Neural cell (in vitro differentiated cells): ENCODE measurements around the gene SRP19. TPM values are rescaled to one million over a fixed set of nuclear protein-coding genes. Genes with fewer than 3 reads are reported as not detected.

Source experiments
- H2AFZ ChIP-seq: fragments of 200-600, 300-800 bp; sonication (generic), shearing (Covaris generic); 2 replicates; pipeline ENCODE4 v1.6.0; 2014; ENCODE audit warnings: low read depth, mild to moderate bottlenecking, antibody characterized with exemption, low read length, moderate library complexity
- H3F3A ChIP-seq: fragments of 200-600 bp; shearing (Covaris generic); 2 replicates; pipeline ENCODE4 v1.6.1; 2016; ENCODE audit warnings: mild to moderate bottlenecking, moderate library complexity, mixed read lengths, antibody characterized with exemption, low read length; ENCODE audit not compliant: insufficient read depth, poor library complexity, severe bottlenecking
- H3K27ac ChIP-seq: fragments of 200-600, 300-800 bp; sonication (generic), shearing (Covaris generic); 2 replicates; pipeline ENCODE4 v1.5.1; 2014; ENCODE audit warnings: mild to moderate bottlenecking, low read length, moderate library complexity
- H3K27me3 ChIP-seq: fragments of 300-800, 200-600 bp; sonication (generic), shearing (Covaris generic); 2 replicates; pipeline ENCODE4 v1.6.0; 2014; ENCODE audit warnings: mild to moderate bottlenecking, low read depth, low read length, moderate library complexity; ENCODE audit not compliant: insufficient read depth
- H3K36me3 ChIP-seq: fragments of 300-800, 200-600 bp; sonication (generic), shearing (Covaris generic); 2 replicates; pipeline ENCODE4 v1.5.1; 2014; ENCODE audit warnings: mild to moderate bottlenecking, antibody characterized with exemption, low read length, moderate library complexity; ENCODE audit not compliant: insufficient read depth
- H3K4me2 ChIP-seq: fragments of 300-800, 200-600 bp; sonication (generic), shearing (Covaris generic); 2 replicates; pipeline ENCODE4 v1.6.0; 2014; ENCODE audit warnings: mild to moderate bottlenecking, low read length
- H3K4me3 ChIP-seq: fragments of 300-800, 200-600 bp; sonication (generic), shearing (Covaris generic); 2 replicates; pipeline ENCODE4 v1.5.1; 2014; ENCODE audit warnings: mild to moderate bottlenecking, low read length, moderate library complexity
- H3K79me2 ChIP-seq: fragments of 200-600 bp; shearing (Covaris generic); replicated peaks from 2 replicates; pipeline ENCODE4 v1.6.0; 2014; ENCODE audit warnings: mild to moderate bottlenecking, low read length, moderate library complexity; ENCODE audit not compliant: insufficient read depth
- H3K9ac ChIP-seq: fragments of 300-800, 200-600 bp; sonication (generic), shearing (Covaris generic); 2 replicates; pipeline ENCODE4 v1.6.1; 2016; ENCODE audit warnings: mild to moderate bottlenecking, low read length, mixed read lengths
- H3K9me2 ChIP-seq: fragments of 200-600 bp; shearing (Covaris generic); 2 replicates; pipeline ENCODE4 v1.6.1; 2016; ENCODE audit warnings: mild to moderate bottlenecking, low read length, mixed read lengths; ENCODE audit not compliant: insufficient read depth
- H3K9me3 ChIP-seq: fragments of 200-600, 300-800 bp; sonication (generic), shearing (Covaris generic); 2 replicates; pipeline ENCODE4 v1.6.1; 2016; ENCODE audit warnings: mild to moderate bottlenecking, mixed run types, low read length, moderate library complexity, mixed read lengths
- H4K20me1 ChIP-seq: fragments of 200-600 bp; shearing (Covaris generic); 2 replicates; pipeline ENCODE4 v1.6.1; 2016; ENCODE audit warnings: mild to moderate bottlenecking, mixed run types; ENCODE audit not compliant: insufficient read depth
- EP300 ChIP-seq: fragments of 450-650 bp; conservative IDR thresholded peaks from 2 replicates; pipeline ENCODE4 v1.6.1; 2014; ENCODE audit warnings: antibody characterized with exemption, mild to moderate bottlenecking, moderate library complexity; ENCODE audit not compliant: poor library complexity, severe bottlenecking
- EZH2 ChIP-seq: fragments of 200-600, 300-800 bp; shearing (Covaris generic), sonication (generic); IDR thresholded peaks from 2 replicates; pipeline ENCODE4 v1.6.1; 2014; ENCODE audit warnings: antibody characterized with exemption, low read length, borderline replicate concordance, mild to moderate bottlenecking; ENCODE audit not compliant: insufficient read depth, poor library complexity, severe bottlenecking
- MXI1 ChIP-seq: fragments of 450-650 bp; conservative IDR thresholded peaks from 2 replicates; pipeline ENCODE4 v1.6.1; 2014; ENCODE audit warnings: antibody characterized with exemption, mild to moderate bottlenecking; ENCODE audit not compliant: poor library complexity, severe bottlenecking
- POLR2AphosphoS5 ChIP-seq: IDR thresholded peaks from 2 replicates; pipeline ENCODE4 v1.6.1; 2012
- RAD21 ChIP-seq: fragments of 450-650 bp; conservative IDR thresholded peaks from 2 replicates; pipeline ENCODE4 v1.6.1; 2014; ENCODE audit warnings: antibody characterized with exemption, mild to moderate bottlenecking, moderate library complexity
- SMC3 ChIP-seq: fragments of 450-650 bp; conservative IDR thresholded peaks from 2 replicates; pipeline ENCODE4 v1.6.1; 2014; ENCODE audit warnings: antibody characterized with exemption, mild to moderate bottlenecking, moderate library complexity; ENCODE audit not compliant: poor library complexity
- TAF1 ChIP-seq: IDR thresholded peaks from 2 replicates; pipeline ENCODE4 v1.6.1; 2012; ENCODE audit warnings: low read depth
- polyA plus RNA-seq: library from polyadenylated mRNA; depleted of rRNA; stranded (reverse); fragments of >200 nt; gene quantifications from 2 replicates; pipeline ENCODE4 v1.2.3, GENCODE V29; 2014
- TF ChIP-seq, protein P1 (sequence below): fragments of 450-650 bp; IDR thresholded peaks from 2 replicates; pipeline ENCODE4 v1.5.1; 2014; ENCODE audit warnings: antibody characterized with exemption, mild to moderate bottlenecking, moderate library complexity; ENCODE audit not compliant: poor library complexity, severe bottlenecking
- TF ChIP-seq, protein P2 (sequence below): IDR thresholded peaks from 2 replicates; pipeline ENCODE4 v1.6.1; 2012; ENCODE audit warnings: borderline replicate concordance

SRP19 gene
- polyA plus RNA-seq, 1 donor from 2014 or later, result 179 TPM

DNA sequence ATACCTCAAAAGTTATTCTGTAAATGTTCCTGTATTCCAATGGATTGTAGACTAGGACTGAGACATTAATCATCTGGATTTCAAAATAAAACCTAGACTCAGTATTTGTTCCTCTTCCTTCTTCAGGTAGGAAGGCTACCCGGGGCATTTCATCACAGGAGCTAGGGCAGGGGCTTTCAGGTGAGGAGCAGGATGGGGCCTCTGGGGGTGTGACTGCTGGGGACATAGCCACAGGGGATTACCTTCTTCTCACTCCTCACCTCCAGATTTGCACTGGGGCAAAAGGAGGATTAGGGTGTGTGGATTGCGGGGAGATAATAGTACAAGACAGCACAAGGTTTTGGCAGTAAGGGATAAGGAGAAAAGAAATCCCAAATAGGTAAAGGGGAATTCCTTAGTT is 37.9 kb upstream of the SRP19 start:
- Histone ChIP-seq H3K27me3 (no peaks in the 10 kb centered on the region), H3K79me2 (no peaks in the 10 kb centered on the region), H4K20me1 (no peaks in the 10 kb centered on the region), H3K27ac (no peak overlapping the region), H3K9ac (no peak overlapping the region), H2AFZ (no peak overlapping the region), H3K9me3 (no peaks in the 10 kb centered on the region), H3K36me3 (peaks cover 29% of the 10 kb centered on the region), H3K9me2 (no peaks in the 10 kb centered on the region), H3K4me3 (no peak overlapping the region), H3K4me2 (no peak overlapping the region), H3F3A (no peaks in the 10 kb centered on the region)
- no peak for TF ChIP-seq MXI1
- TF ChIP-seq EP300, result no peak
- TF ChIP-seq EZH2, result no peak
- no peak for TF ChIP-seq RAD21
- TF ChIP-seq, protein P1, sequence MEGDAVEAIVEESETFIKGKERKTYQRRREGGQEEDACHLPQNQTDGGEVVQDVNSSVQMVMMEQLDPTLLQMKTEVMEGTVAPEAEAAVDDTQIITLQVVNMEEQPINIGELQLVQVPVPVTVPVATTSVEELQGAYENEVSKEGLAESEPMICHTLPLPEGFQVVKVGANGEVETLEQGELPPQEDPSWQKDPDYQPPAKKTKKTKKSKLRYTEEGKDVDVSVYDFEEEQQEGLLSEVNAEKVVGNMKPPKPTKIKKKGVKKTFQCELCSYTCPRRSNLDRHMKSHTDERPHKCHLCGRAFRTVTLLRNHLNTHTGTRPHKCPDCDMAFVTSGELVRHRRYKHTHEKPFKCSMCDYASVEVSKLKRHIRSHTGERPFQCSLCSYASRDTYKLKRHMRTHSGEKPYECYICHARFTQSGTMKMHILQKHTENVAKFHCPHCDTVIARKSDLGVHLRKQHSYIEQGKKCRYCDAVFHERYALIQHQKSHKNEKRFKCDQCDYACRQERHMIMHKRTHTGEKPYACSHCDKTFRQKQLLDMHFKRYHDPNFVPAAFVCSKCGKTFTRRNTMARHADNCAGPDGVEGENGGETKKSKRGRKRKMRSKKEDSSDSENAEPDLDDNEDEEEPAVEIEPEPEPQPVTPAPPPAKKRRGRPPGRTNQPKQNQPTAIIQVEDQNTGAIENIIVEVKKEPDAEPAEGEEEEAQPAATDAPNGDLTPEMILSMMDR, result no peak
- TF ChIP-seq, protein P2, sequence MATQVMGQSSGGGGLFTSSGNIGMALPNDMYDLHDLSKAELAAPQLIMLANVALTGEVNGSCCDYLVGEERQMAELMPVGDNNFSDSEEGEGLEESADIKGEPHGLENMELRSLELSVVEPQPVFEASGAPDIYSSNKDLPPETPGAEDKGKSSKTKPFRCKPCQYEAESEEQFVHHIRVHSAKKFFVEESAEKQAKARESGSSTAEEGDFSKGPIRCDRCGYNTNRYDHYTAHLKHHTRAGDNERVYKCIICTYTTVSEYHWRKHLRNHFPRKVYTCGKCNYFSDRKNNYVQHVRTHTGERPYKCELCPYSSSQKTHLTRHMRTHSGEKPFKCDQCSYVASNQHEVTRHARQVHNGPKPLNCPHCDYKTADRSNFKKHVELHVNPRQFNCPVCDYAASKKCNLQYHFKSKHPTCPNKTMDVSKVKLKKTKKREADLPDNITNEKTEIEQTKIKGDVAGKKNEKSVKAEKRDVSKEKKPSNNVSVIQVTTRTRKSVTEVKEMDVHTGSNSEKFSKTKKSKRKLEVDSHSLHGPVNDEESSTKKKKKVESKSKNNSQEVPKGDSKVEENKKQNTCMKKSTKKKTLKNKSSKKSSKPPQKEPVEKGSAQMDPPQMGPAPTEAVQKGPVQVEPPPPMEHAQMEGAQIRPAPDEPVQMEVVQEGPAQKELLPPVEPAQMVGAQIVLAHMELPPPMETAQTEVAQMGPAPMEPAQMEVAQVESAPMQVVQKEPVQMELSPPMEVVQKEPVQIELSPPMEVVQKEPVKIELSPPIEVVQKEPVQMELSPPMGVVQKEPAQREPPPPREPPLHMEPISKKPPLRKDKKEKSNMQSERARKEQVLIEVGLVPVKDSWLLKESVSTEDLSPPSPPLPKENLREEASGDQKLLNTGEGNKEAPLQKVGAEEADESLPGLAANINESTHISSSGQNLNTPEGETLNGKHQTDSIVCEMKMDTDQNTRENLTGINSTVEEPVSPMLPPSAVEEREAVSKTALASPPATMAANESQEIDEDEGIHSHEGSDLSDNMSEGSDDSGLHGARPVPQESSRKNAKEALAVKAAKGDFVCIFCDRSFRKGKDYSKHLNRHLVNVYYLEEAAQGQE, result no peak
- no peak for TF ChIP-seq SMC3
- TF ChIP-seq TAF1, result no peak
- TF ChIP-seq POLR2AphosphoS5, result no peak

DNA sequence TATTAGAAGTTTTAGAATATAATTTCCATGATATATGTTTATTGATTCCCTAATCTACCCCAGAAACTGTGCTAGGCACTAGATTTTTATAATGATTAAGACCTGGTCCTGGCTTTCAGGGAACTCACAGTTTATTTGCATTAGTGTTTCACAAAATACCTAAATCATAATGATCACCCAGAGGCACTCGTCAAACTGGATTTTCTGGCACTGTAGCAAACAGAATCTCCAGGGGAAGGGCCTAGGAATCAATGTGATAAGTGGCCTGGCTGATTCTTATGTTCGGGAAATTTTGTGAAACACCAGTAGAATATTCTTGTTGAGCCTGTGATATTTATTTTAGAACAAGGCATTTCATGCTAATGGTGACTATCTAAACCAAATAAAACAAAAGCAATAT is 37.4 kb upstream of the SRP19 start:
- Histone ChIP-seq H3F3A (no peaks in the 10 kb centered on the region), H3K9ac (no peak overlapping the region), H3K4me3 (no peak overlapping the region), H3K4me2 (no peak overlapping the region), H3K79me2 (no peaks in the 10 kb centered on the region), H3K9me2 (no peaks in the 10 kb centered on the region), H3K9me3 (no peaks in the 10 kb centered on the region), H3K27ac (no peak overlapping the region), H4K20me1 (no peaks in the 10 kb centered on the region), H3K27me3 (no peaks in the 10 kb centered on the region), H2AFZ (no peak overlapping the region), H3K36me3 (peaks cover 29% of the 10 kb centered on the region)
- no peak for TF ChIP-seq POLR2AphosphoS5
- TF ChIP-seq SMC3, result no peak
- TF ChIP-seq MXI1, result no peak
- TF ChIP-seq RAD21, result no peak
- TF ChIP-seq, protein P1, result no peak
- TF ChIP-seq EP300, result no peak
- TF ChIP-seq, protein P2, result no peak
- TF ChIP-seq TAF1, result no peak
- no peak for TF ChIP-seq EZH2
